Panc1 (cell line): Measurements from ENCODE around the gene FSD1L. TPM values are rescaled to one million over a fixed set of nuclear protein-coding genes. Genes with fewer than 3 reads are reported as not detected.

Experiments used
- ATAC-seq: fragments of 200-7000 bp; cut with Tn5 transposase; 2 replicates; pipeline ENCODE4 v1.9.1; 2020; ENCODE audit warnings: mild to moderate bottlenecking, moderate library complexity
- BruUV-seq: library from RNA; stranded (reverse); fragments of 400-500 nt; replicated peaks from 2 replicates; lab custom pipeline; 2021; lab: Mats Ljungman, UMichigan
- CTCF ChIA-PET: fragments of 300-600 bp; sonication (Branson Sonifier 250); formaldehyde crosslinking; loops from one replicate; lab custom pipeline; 2022; ENCODE audit warnings: antibody characterized with exemption; lab: Charles Lee
- POLR2A ChIA-PET: fragments of 300-600 bp; sonication (Branson Sonifier 250); formaldehyde crosslinking; loops from one replicate; lab custom pipeline; 2022; ENCODE audit warnings: antibody characterized with exemption; lab: Charles Lee
- DNase-seq: peaks from one replicate; pipeline ENCODE4 v3.0.0-alpha.2; 2010; ENCODE audit warnings: low read depth, low spot score
- H3K27ac ChIP-seq: 2 replicates; pipeline ENCODE4 v1.5.1; 2011; ENCODE audit warnings: mild to moderate bottlenecking, low read length, inconsistent platforms
- H3K27me3 ChIP-seq: fragments of 200-500 bp; sonication (Bioruptor generic); 2 replicates; pipeline ENCODE4 v1.6.0; 2014; ENCODE audit warnings: low read length, inconsistent platforms; ENCODE audit not compliant: control insufficient read depth, insufficient read depth
- H3K36me3 ChIP-seq: fragments of 200-500 bp; sonication (Bioruptor generic); 2 replicates; pipeline ENCODE4 v1.5.1; 2014; ENCODE audit warnings: inconsistent platforms, mild to moderate bottlenecking, low read length, moderate library complexity; ENCODE audit not compliant: control insufficient read depth, insufficient read depth
- H3K4me1 ChIP-seq: 2 replicates; pipeline ENCODE4 v1.5.1; 2011; ENCODE audit warnings: inconsistent platforms, mild to moderate bottlenecking, low read length, moderate library complexity; ENCODE audit not compliant: control insufficient read depth, insufficient read depth
- H3K4me3 ChIP-seq, 2 experiments: 2 replicates each; pipeline ENCODE4 v1.5.1; 2011 to 2012; ENCODE audit warnings: low read depth in 2 of 2, low read length in 2 of 2, mild to moderate bottlenecking in 2 of 2, inconsistent platforms in 1 of 2, moderate library complexity in 1 of 2
- H3K9me3 ChIP-seq: fragments of 200-500 bp; sonication (Bioruptor generic); 2 replicates; pipeline ENCODE4 v1.5.1; 2014; ENCODE audit warnings: low read depth, mild to moderate bottlenecking, inconsistent platforms, low read length, moderate library complexity; ENCODE audit not compliant: control insufficient read depth, insufficient read depth
- POLR2AphosphoS5 ChIP-seq: IDR thresholded peaks from 2 replicates; pipeline ENCODE4 v1.6.1; 2012; ENCODE audit warnings: mild to moderate bottlenecking, low read depth, low read length, moderate library complexity
- SIN3A ChIP-seq: IDR thresholded peaks from 2 replicates; pipeline ENCODE4 v1.6.1; 2012; ENCODE audit warnings: low read depth, mild to moderate bottlenecking, low read length, moderate library complexity, borderline replicate concordance; ENCODE audit not compliant: insufficient read depth
- TCF7L2 ChIP-seq: IDR thresholded peaks from 2 replicates; pipeline ENCODE4 v1.6.1; 2011; ENCODE audit warnings: mild to moderate bottlenecking, low read depth, low read length, inconsistent platforms
- in situ Hi-C: cut with HindIII; loops from 2 replicates; pipeline ENCODE4 v1.10.0; 2016; ENCODE audit warnings: low sequenced_read_pairs, low pct_unique_long_range_greater_than_20kb
- intact Hi-C: fragments of 100-400 bp; cut with micrococcal nuclease; formaldehyde crosslinking; loops from one replicate; pipeline ENCODE4 v1.10.0; 2022; ENCODE audit not compliant: unreplicated experiment
- total RNA-seq: library from RNA; stranded (reverse); gene quantifications from one replicate; pipeline ENCODE4 v1.2.1, GENCODE V29; 2021; ENCODE audit not compliant: unreplicated experiment
- TF ChIP-seq, protein P1 (sequence below): fragments of 450-650 bp; IDR thresholded peaks from 2 replicates; pipeline ENCODE4 v1.5.1; 2017; ENCODE audit warnings: mild to moderate bottlenecking
- TF ChIP-seq, protein P2 (sequence below), 2 experiments: IDR thresholded peaks; 2 replicates each; pipeline ENCODE4 v1.6.1; 2011 to 2012; ENCODE audit warnings: low read depth in 2 of 2, control low read depth in 1 of 2, low read length in 1 of 2, mild to moderate bottlenecking in 1 of 2, moderate library complexity in 1 of 2; ENCODE audit not compliant: insufficient read depth in 1 of 2

The FSD1L gene
- total RNA-seq, 1 experiment from 2014 or later, result 5.1 TPM

GRCh38 chr9:105405514-105406131 lies 42.2 kb upstream of the FSD1L start:
- Histone ChIP-seq H3K27ac (no peak overlapping the region), H3K4me3 (no peak overlapping the region), H3K4me1 (no peaks in the 10 kb centered on the region), H3K36me3 (no peaks in the 10 kb centered on the region), H3K27me3 (no peaks in the 10 kb centered on the region), H3K9me3 (no peaks in the 10 kb centered on the region)
- no TSS peak for BruUV-seq
- ChIA-PET CTCF (no interaction called here), POLR2A (no interaction called here)
- intact Hi-C loops (no loop called here), in situ Hi-C loops (no loop called here)
- ATAC-seq (no peak), DNase-seq (no peak)
- TF ChIP-seq SIN3A (no peak), POLR2AphosphoS5 (no peak), TCF7L2 (no peak)
- TF ChIP-seq, protein P1, sequence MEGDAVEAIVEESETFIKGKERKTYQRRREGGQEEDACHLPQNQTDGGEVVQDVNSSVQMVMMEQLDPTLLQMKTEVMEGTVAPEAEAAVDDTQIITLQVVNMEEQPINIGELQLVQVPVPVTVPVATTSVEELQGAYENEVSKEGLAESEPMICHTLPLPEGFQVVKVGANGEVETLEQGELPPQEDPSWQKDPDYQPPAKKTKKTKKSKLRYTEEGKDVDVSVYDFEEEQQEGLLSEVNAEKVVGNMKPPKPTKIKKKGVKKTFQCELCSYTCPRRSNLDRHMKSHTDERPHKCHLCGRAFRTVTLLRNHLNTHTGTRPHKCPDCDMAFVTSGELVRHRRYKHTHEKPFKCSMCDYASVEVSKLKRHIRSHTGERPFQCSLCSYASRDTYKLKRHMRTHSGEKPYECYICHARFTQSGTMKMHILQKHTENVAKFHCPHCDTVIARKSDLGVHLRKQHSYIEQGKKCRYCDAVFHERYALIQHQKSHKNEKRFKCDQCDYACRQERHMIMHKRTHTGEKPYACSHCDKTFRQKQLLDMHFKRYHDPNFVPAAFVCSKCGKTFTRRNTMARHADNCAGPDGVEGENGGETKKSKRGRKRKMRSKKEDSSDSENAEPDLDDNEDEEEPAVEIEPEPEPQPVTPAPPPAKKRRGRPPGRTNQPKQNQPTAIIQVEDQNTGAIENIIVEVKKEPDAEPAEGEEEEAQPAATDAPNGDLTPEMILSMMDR, result no peak
- TF ChIP-seq, protein P2, sequence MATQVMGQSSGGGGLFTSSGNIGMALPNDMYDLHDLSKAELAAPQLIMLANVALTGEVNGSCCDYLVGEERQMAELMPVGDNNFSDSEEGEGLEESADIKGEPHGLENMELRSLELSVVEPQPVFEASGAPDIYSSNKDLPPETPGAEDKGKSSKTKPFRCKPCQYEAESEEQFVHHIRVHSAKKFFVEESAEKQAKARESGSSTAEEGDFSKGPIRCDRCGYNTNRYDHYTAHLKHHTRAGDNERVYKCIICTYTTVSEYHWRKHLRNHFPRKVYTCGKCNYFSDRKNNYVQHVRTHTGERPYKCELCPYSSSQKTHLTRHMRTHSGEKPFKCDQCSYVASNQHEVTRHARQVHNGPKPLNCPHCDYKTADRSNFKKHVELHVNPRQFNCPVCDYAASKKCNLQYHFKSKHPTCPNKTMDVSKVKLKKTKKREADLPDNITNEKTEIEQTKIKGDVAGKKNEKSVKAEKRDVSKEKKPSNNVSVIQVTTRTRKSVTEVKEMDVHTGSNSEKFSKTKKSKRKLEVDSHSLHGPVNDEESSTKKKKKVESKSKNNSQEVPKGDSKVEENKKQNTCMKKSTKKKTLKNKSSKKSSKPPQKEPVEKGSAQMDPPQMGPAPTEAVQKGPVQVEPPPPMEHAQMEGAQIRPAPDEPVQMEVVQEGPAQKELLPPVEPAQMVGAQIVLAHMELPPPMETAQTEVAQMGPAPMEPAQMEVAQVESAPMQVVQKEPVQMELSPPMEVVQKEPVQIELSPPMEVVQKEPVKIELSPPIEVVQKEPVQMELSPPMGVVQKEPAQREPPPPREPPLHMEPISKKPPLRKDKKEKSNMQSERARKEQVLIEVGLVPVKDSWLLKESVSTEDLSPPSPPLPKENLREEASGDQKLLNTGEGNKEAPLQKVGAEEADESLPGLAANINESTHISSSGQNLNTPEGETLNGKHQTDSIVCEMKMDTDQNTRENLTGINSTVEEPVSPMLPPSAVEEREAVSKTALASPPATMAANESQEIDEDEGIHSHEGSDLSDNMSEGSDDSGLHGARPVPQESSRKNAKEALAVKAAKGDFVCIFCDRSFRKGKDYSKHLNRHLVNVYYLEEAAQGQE (IDR thresholded peaks at IDR 0.05; ENCODE audit: insufficient read depth in 1 of 2, low read depth in 2 of 2, low read length in 1 of 2), result no peak

- H3K4me3 ChIP-seq, result no peak overlapping the region
- DNase-seq (no peak), ATAC-seq (no peak)
- no peak overlapping the region for H3K27ac ChIP-seq
- TF ChIP-seq, protein P1, result no peak
- TF ChIP-seq TCF7L2, result no peak
- no peak for TF ChIP-seq POLR2AphosphoS5
- no peak for TF ChIP-seq SIN3A
- TF ChIP-seq, protein P2 (IDR thresholded peaks at IDR 0.05; ENCODE audit: insufficient read depth in 1 of 2, low read depth in 2 of 2, low read length in 1 of 2), result no peak
- H3K27me3 ChIP-seq, result no peaks in the 10 kb centered on the region
- BruUV-seq, result no TSS peak
- in situ Hi-C loops, result no loop called here
- intact Hi-C loops, result no loop called here
- H3K4me1 ChIP-seq, result no peaks in the 10 kb centered on the region
- POLR2A ChIA-PET, result no interaction called here
- H3K9me3 ChIP-seq, result no peaks in the 10 kb centered on the region
- CTCF ChIA-PET, result no interaction called here
- no peaks in the 10 kb centered on the region for H3K36me3 ChIP-seq
These were observed 41.5 kb upstream of the FSD1L start for GRCh38 chr9:105406369-105406768.
